ENCODE data around the gene PTPN5.
A peak's percentile ranks its signal among the peaks of the same experiment; 100 is the strongest.
"Not testable (repeated sequence)": the region's sequence is repeated elsewhere in the genome, so short reads cannot be mapped to it uniquely, and the experiment has no call there.

PTPN5 gene

GRCh38 chr11:18791207-18791968 lies at the start of gene PTPN5:
Gene PTPN5 (minus strand): TSS chr11:18791798. CDS start chr11:18771958, 19,840 bp downstream.
- no peak for DNase-seq

GRCh38 chr11:18836417-18836816 lies 44.8 kb upstream of the PTPN5 start:
- no peak for DNase-seq

GRCh38 chr11:18834754-18835466 lies 43.3 kb upstream of the PTPN5 start:
- DNase-seq: no peak

- not testable (repeated sequence) for DNase-seq
Measured at GRCh38 chr11:18820160-18820559, 28.6 kb upstream of the PTPN5 start.

- no peak for DNase-seq
Measured at GRCh38 chr11:18804199-18804999, 12.8 kb upstream of the PTPN5 start.

GRCh38 chr11:18802381-18803257 lies 11.0 kb upstream of the PTPN5 start:
- peak; percentile 50 for DNase-seq

GRCh38 chr11:18798799-18799469 lies 7.3 kb upstream of the PTPN5 start:
- DNase-seq: no peak

GRCh38 chr11:18794956-18795355 lies 3.4 kb upstream of the PTPN5 start:
- DNase-seq: no peak

- DNase-seq: no peak
Measured at GRCh38 chr11:18792827-18793226, 1.2 kb upstream of the PTPN5 start.

- DNase-seq: no peak
Measured at GRCh38 chr11:18791969-18792628, 501 bp upstream of the PTPN5 start.

- no peak for DNase-seq
Measured at GRCh38 chr11:18790883-18791206, 753 bp downstream of the PTPN5 start.

- DNase-seq: no peak
Measured at GRCh38 chr11:18789942-18790341, 1.7 kb downstream of the PTPN5 start.

GRCh38 chr11:18785411-18785810 lies 6.2 kb downstream of the PTPN5 start:
- no peak for DNase-seq

GRCh38 chr11:18780896-18781295 lies 10.7 kb downstream of the PTPN5 start:
- DNase-seq: no peak

- DNase-seq: no peak
Measured at GRCh38 chr11:18780329-18780728, 11.3 kb downstream of the PTPN5 start.

- no peak for DNase-seq
Measured at GRCh38 chr11:18778468-18778867, 13.1 kb downstream of the PTPN5 start.

- no peak for DNase-seq
Measured at GRCh38 chr11:18776324-18776723, 15.3 kb downstream of the PTPN5 start.

- no peak for DNase-seq
Measured at GRCh38 chr11:18775492-18776292, 15.9 kb downstream of the PTPN5 start.

- no peak for DNase-seq
Measured at GRCh38 chr11:18774801-18775200, 16.8 kb downstream of the PTPN5 start.

GRCh38 chr11:18773681-18774080 lies 17.9 kb downstream of the PTPN5 start:
- DNase-seq: no peak

GRCh38 chr11:18773104-18773503 lies 18.5 kb downstream of the PTPN5 start:
- no peak for DNase-seq

All from NCI-H1092 treated with DMSO at 0.1 percent for 48 hours (cell line).